PC-3 (cell line): ENCODE measurements around the gene CAMTA1. TPM values are rescaled to one million over a fixed set of nuclear protein-coding genes. Genes with fewer than 3 reads are reported as not detected.

Source experiments
- ATAC-seq: fragments of 200-7000 bp; cut with Tn5 transposase; 2 replicates; pipeline ENCODE4 v1.9.1; 2020; ENCODE audit warnings: mild to moderate bottlenecking, moderate library complexity
- BruUV-seq: library from RNA; stranded (reverse); fragments of 400-500 nt; replicated peaks from 2 replicates; lab custom pipeline; 2021; lab: Mats Ljungman, UMichigan
- CTCF ChIA-PET: fragments of 300-600 bp; sonication (Branson Sonifier 250); formaldehyde crosslinking; loops from one replicate; lab custom pipeline; 2022; ENCODE audit warnings: antibody characterized with exemption; lab: Charles Lee
- POLR2A ChIA-PET: fragments of 300-600 bp; sonication (Branson Sonifier 250); formaldehyde crosslinking; loops from one replicate; lab custom pipeline; 2022; ENCODE audit warnings: antibody characterized with exemption; ENCODE audit not compliant: unreplicated experiment; lab: Charles Lee
- DNase-seq: peaks from one replicate; pipeline ENCODE4 v3.0.0-alpha.2; 2015
- H2AFZ ChIP-seq: fragments of 300-600 bp; sonication (generic); 2 replicates; pipeline ENCODE4 v1.6.0; 2016; ENCODE audit warnings: antibody characterized with exemption, low read length
- H3F3A ChIP-seq: fragments of 300-600 bp; sonication (generic); one replicate; pipeline ENCODE4 v1.6.0; 2017; ENCODE audit warnings: antibody characterized with exemption, low read length, control low read depth, mild to moderate bottlenecking; ENCODE audit not compliant: unreplicated experiment
- H3K27ac ChIP-seq: fragments of 300-600 bp; sonication (generic); 2 replicates; pipeline ENCODE4 v1.5.1; 2016; ENCODE audit warnings: mild to moderate bottlenecking, low read length
- H3K27me3 ChIP-seq: fragments of 300-600 bp; sonication (generic); 2 replicates; pipeline ENCODE4 v1.6.1; 2016; ENCODE audit warnings: low read length, mixed read lengths
- H3K36me3 ChIP-seq: fragments of 300-600 bp; sonication (generic); 2 replicates; pipeline ENCODE4 v1.6.1; 2016; ENCODE audit warnings: low read depth, mixed run types, low read length, mixed read lengths
- H3K4me1 ChIP-seq: fragments of 300-600 bp; sonication (generic); 2 replicates; pipeline ENCODE4 v1.5.1; 2016; ENCODE audit warnings: low read length; ENCODE audit not compliant: insufficient read depth
- H3K4me2 ChIP-seq: fragments of 300-600 bp; sonication (generic); 2 replicates; pipeline ENCODE4 v1.6.0; 2016; ENCODE audit warnings: low read length
- H3K4me3 ChIP-seq: fragments of 300-600 bp; sonication (generic); 2 replicates; pipeline ENCODE4 v1.5.1; 2016; ENCODE audit warnings: mild to moderate bottlenecking, low read length, mixed read lengths
- H3K79me2 ChIP-seq: fragments of 300-600 bp; sonication (generic); 2 replicates; pipeline ENCODE4 v1.6.1; 2017; ENCODE audit warnings: low read length, mixed read lengths
- H3K9ac ChIP-seq: fragments of 300-600 bp; sonication (generic); 2 replicates; pipeline ENCODE4 v1.6.0; 2016; ENCODE audit warnings: mild to moderate bottlenecking, low read length
- H3K9me2 ChIP-seq: fragments of 300-600 bp; sonication (generic); replicated peaks from 2 replicates; pipeline ENCODE4 v1.6.1; 2016; ENCODE audit warnings: mixed run types, low read length, mixed read lengths
- H3K9me3 ChIP-seq: fragments of 300-600 bp; sonication (generic); 2 replicates; pipeline ENCODE4 v1.6.1; 2016; ENCODE audit warnings: low read length, mixed read lengths
- H4K20me1 ChIP-seq: fragments of 300-600 bp; sonication (generic); 2 replicates; pipeline ENCODE4 v1.6.1; 2016; ENCODE audit warnings: low read length, mixed read lengths
- CTCF ChIP-seq: fragments of 300-600 bp; sonication (generic); conservative IDR thresholded peaks from 2 replicates; pipeline ENCODE4 v1.5.1; 2017; ENCODE audit warnings: antibody characterized with exemption, low read depth, mild to moderate bottlenecking, low read length
- EZH2 ChIP-seq: fragments of 300-600 bp; sonication (generic); IDR thresholded peaks from one replicate; pipeline ENCODE4 v1.6.1; 2017; ENCODE audit warnings: antibody characterized with exemption, mild to moderate bottlenecking, low read length; ENCODE audit not compliant: unreplicated experiment
- EZH2phosphoT487 ChIP-seq: fragments of 300-600 bp; sonication (generic); IDR thresholded peaks from 2 replicates; pipeline ENCODE4 v1.6.1; 2018; ENCODE audit warnings: mild to moderate bottlenecking, antibody characterized with exemption, low read length, borderline replicate concordance
- intact Hi-C: fragments of 100-400 bp; cut with micrococcal nuclease; formaldehyde crosslinking; loops from 2 replicates; pipeline ENCODE4 v1.9.0; 2023
- total RNA-seq: library from RNA; depleted of rRNA; stranded (reverse); fragments of >200 nt; gene quantifications from 2 replicates; pipeline ENCODE4 v1.2.3, GENCODE V29; 2014

Gene CAMTA1
- total RNA-seq, 1 experiment from 2014 or later = 40.8 TPM

- H3K4me2 ChIP-seq = no peak overlapping the region
- no TSS peak for BruUV-seq
- no peak overlapping the region for H2AFZ ChIP-seq
- H3K27me3 ChIP-seq = no peaks in the 10 kb centered on the region
- no peak overlapping the region for H3K4me3 ChIP-seq
- ChIA-PET POLR2A (no interaction called here), CTCF (no interaction called here)
- no peak overlapping the region for H3K9ac ChIP-seq
- TF ChIP-seq EZH2phosphoT487 (no peak), CTCF (no peak), EZH2 (no peak)
- no peaks in the 10 kb centered on the region for H3F3A ChIP-seq
- H3K27ac ChIP-seq = no peak overlapping the region
- no peak for DNase-seq
- ATAC-seq = no peak
- H3K9me3 ChIP-seq = no peaks in the 10 kb centered on the region
- no peaks in the 10 kb centered on the region for H3K79me2 ChIP-seq
- no peaks in the 10 kb centered on the region for H4K20me1 ChIP-seq
- no peaks in the 10 kb centered on the region for H3K36me3 ChIP-seq
- intact Hi-C loops = no loop called here
- H3K4me1 ChIP-seq = no peaks in the 10 kb centered on the region
- H3K9me2 ChIP-seq = no peaks in the 10 kb centered on the region
These were observed 47.4 kb downstream of the CAMTA1 start for GRCh38 chr1:6832531-6833188.

GRCh38 chr1:6833804-6834203, 48.5 kb downstream of the CAMTA1 start:
- Histone ChIP-seq H3K9me2 (no peaks in the 10 kb centered on the region), H3K27me3 (no peaks in the 10 kb centered on the region), H3K36me3 (no peaks in the 10 kb centered on the region), H2AFZ (no peak overlapping the region), H3K4me1 (no peaks in the 10 kb centered on the region), H3K9me3 (no peaks in the 10 kb centered on the region), H3K9ac (no peak overlapping the region), H3K27ac (no peak overlapping the region), H3K4me3 (no peak overlapping the region), H3K4me2 (no peak overlapping the region), H4K20me1 (no peaks in the 10 kb centered on the region), H3K79me2 (no peaks in the 10 kb centered on the region), H3F3A (no peaks in the 10 kb centered on the region)
- DNase-seq (no peak), ATAC-seq (no peak)
- BruUV-seq = no TSS peak
- ChIA-PET CTCF (no interaction called here), POLR2A (interaction anchor here (0.7 kb wide), 1 partner anchor 15 kb away, joined by 13 read pairs; no protein-coding TSS in a partner anchor)
- TF ChIP-seq EZH2 (no peak), CTCF (no peak), EZH2phosphoT487 (no peak)
- intact Hi-C loops = no loop called here

- TF ChIP-seq EZH2 (no peak), EZH2phosphoT487 (no peak), CTCF (no peak)
- H3K36me3 ChIP-seq = no peaks in the 10 kb centered on the region
- DNase-seq (no peak), ATAC-seq (no peak)
- BruUV-seq = no TSS peak
- POLR2A ChIA-PET = interaction anchor here (0.7 kb wide), 1 partner anchor 15 kb away, joined by 13 read pairs; no protein-coding TSS in a partner anchor
- H3K9me3 ChIP-seq = no peaks in the 10 kb centered on the region
- H4K20me1 ChIP-seq = no peaks in the 10 kb centered on the region
- intact Hi-C loops = no loop called here
- CTCF ChIA-PET = no interaction called here
- no peak overlapping the region for H3K27ac ChIP-seq
- no peaks in the 10 kb centered on the region for H3F3A ChIP-seq
- H3K4me1 ChIP-seq = no peaks in the 10 kb centered on the region
- no peak overlapping the region for H3K4me3 ChIP-seq
- no peak overlapping the region for H3K9ac ChIP-seq
- no peaks in the 10 kb centered on the region for H3K79me2 ChIP-seq
- H3K4me2 ChIP-seq = no peak overlapping the region
- H2AFZ ChIP-seq = no peak overlapping the region
- H3K9me2 ChIP-seq = no peaks in the 10 kb centered on the region
- H3K27me3 ChIP-seq = no peaks in the 10 kb centered on the region
These were observed 49.1 kb downstream of the CAMTA1 start for GRCh38 chr1:6834366-6834765.
